DMS53 treated with DMSO at 0.1 percent for 48 hours (cell line): ENCODE results near the gene PROCA1.
A peak's percentile ranks its signal among the peaks of the same experiment; 100 is the strongest.
"Not testable (repeated sequence)": the region's sequence is repeated elsewhere in the genome, so short reads cannot be mapped to it uniquely, and the experiment has no call there.

ENCODE experiments used
- DNase-seq: peaks from one replicate; lab custom pipeline; 2025; ENCODE audit not compliant: unreplicated experiment; lab: John Stamatoyannopoulos, UW

Gene PROCA1

DNA sequence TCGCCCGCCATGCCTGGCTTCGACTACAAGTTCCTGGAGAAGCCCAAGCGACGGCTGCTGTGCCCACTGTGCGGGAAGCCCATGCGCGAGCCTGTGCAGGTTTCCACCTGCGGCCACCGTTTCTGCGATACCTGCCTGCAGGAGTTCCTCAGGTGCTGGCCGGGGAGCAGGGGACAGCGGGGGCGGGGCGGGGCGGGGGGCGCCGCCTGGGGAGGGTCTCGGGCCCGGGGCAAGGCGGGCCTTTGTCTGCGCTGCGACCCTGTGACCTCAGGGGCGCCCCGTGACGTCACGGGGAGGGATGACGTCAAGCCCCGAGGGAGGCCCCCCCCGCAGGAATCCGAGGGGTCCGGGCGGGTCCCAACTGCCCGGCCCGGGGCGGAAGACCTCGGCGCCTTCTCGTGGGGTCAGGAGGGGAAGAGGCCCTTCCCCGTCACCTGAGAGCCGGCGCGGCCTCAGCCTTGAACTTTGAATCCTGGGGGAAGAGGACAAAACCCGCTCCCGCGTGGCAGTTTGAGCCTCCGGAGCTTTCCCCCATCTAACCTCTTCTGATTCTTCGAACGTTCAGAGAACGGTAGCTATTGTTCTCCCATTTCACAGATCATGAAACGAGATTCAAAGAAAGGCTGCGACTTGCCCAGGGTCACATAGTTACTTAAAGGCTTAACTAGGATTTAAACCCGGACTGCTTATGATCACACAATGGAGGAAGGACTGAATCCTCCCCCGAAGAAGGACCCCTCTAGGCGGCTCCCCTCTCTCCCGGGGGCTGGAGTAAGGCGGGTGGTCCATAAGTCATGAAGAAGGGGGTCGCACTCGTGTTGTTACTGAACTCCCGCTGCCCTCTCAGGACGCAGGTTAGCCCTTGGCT lies 32.6 kb upstream of the PROCA1 start:
- no peak for DNase-seq

DNA sequence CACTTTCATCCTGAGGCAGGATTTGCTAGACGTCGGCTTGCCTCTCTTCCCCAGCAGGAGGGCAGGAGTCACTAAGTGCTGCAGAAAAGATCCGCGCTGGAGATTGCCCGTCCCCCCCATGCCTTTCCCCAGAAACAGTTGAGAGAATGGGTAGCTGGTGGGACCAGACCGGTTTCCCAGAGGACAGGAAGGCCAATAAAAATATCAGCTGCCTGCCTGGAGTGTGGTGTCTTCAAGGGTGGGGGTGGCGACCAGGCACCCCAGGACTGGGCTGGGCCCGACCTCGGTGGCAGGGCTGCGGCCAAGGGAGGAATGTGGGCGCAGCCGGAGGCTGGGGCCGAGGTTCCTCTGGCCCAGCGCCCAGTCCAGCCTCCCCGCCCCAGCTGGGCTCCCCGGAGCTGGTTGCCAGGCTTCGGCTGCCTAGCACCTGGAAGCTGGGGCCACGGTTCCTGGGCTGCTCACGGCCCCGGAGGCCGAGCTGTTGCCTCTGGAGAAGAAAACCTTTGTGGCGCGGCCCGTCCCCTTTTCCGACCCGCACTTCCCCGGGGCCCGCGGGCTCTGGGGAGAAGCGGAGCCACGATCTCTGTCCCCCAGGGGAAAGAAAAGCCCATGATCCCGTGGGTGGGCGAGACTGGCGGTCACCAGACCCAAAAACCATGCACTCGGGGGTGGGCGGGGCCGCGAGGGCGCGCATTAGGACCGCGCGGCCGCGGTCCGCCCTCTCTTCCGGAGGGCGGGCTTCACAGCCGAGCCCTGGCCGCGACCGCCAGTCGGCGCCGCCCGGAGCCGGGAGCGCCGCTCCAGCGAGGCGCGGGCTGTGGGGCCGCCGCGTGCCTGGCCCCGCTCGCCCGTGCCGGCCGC lies 31.8 kb upstream of the PROCA1 start, which contains the start of gene TRAF4:
Gene TRAF4 (plus strand): TSS at position 769 of the 861 bp plus-strand sequence. CDS start 102 bp downstream, outside the sequence.
- DNase-seq = peak; percentile 61

DNA sequence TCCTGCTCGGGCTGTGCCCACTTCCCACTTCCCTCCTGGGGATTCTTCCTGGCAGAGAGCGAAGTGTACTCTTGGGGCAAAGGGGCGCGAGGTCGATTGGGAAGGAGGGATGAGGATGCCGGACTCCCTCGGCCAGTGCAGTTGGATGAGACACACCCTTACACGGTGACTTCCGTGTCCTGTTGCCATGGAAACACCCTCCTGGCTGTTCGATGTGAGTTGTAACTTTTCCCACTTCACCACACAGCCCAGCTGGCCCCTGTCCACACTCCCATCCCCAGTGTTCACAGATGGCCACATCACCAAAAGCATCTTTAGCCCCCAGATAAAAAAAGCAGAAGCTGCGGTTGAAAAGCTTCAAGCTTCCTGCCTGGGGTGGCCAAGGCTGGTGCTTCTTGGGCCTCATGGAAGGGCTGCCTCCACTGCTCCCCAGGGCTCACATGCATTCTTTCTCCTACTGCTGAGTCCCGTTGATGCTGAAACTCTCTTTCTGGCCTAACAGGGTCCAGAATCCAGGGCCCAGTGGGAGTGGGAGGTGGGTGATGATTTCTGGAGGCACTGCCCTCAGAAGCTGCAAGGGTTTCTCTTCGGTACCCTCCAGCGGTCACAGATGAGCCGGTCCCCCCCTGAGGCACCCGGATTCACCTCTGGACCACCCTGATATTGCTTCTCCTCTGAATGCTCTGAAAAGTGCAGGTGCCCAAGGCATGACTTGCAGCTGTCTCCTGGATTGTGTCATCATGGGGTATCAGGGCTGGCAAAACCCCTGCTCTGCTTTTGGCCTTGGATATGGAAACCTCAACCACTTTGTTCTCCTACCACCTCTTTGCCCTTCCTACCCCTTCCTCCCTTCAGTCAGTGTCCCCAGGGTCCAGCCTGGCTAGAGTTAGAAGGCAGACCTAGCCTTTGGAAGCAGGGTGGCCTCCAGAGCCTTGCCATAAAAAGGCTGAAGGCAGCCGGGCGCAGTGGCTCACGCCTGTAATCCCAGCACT lies 30.0 kb upstream of the PROCA1 start:
- no peak for DNase-seq

DNA sequence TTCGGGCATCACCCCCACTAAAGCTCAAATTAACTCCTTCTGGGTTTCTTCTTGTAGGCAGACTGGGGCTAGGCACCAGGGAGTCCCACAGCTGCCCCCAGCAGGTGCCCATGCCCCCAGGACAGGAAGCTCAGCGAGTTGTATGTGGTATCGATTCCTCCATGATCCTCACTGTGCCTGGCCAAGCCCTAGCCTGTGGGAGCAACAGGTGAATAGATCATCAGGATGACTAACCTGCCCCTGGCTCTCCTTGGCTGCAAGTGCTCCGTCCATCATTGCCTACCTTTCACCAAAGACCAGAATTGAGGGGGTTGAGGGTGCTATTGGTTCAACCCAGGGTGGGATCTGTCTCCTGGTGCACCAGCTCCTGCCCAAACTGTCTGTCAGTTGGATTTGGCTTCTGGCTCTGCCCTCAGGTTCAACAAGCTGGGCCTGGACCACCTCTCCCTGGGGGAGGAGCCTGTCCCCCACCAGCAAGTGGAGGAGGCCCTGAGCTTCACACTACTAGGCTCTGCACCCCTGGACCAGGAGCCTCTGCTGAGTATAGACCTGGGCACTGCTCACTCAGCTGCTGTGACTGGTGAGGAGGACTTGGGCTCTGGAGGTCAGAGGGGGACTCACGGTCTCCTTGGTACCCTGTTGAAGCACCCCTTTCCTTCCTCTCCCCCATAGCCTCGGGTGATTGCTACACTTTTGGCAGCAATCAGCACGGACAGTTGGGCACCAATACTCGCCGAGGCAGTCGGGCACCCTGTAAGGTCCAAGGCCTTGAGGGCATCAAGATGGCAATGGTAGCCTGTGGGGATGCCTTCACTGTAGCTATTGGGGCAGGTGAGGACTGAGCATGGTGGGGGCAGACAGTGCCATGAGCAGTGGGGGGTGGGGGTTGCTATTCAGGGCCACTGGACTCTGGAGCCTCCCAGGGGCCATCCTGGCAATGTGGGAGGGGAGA lies 29.0 kb upstream of the PROCA1 start:
- no peak for DNase-seq

DNA sequence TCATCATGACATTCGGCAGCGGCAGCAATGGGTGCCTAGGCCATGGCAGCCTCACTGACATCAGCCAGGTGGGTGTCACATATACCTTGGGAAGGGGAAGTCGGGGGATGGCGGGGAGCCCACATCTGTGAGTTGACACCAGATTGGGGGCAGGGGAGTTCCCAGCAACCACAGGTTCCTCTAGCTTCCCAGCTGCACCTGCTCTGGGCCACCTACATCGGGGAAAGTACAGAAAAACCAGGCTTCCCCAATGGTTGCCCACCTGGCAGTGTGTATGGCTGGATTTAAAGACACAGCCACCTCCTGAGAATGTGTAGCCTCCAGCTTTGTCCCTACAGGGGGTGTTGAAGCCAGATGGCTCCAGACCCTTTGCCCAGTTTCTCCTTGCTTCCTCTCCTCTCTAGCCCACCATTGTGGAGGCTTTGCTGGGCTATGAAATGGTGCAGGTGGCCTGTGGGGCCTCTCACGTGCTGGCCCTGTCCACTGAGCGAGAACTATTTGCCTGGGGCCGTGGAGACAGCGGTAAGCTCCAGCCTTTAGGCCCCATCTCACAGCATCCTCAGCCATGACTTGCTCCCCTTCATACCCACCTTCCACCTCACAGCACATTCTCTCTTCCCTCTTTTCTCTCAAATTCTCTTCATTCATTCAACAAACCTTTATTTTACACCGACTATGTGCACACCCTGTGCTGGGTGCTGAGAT lies 27.1 kb upstream of the PROCA1 start:
- DNase-seq = no peak

DNA sequence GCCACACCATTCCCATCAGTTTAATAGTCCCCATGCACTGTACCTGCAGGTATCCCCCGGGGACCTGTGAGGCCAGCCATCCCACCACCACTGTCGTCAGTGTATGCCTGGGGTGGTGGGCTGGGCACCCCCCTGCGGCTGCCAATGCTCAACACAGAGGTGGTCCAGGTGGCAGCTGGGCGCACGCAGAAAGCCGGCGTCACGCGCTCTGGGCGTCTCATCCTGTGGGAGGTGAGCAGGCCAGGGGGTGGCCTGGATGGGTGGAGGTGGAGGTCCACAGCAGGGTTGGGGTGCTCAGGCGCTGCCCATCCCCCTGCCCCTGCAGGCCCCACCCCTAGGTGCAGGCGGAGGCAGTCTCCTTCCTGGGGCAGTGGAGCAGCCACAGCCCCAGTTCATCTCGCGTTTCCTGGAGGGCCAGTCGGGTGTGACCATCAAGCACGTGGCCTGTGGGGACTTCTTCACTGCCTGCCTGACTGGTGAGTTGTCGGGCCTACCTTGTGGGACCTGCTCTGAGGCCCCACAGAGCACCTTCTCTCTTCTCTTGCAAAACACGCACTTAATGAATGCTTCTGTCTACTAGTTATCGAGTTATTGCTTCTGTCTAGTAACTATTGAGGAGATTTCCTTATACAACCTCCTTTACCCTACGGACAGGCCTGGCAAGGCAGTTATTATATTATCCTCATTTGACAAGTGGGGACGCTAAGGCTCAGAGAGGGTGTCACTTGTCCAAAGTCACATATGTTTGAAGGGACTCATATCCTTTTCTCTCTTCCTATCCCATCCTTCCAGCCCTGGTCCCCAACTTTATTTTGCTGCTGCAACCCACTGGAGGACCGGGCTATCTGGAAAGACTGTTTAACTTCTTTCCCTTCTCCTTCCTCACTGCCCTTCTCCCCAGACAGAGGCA lies 26.3 kb upstream of the PROCA1 start:
- DNase-seq = no peak

DNA sequence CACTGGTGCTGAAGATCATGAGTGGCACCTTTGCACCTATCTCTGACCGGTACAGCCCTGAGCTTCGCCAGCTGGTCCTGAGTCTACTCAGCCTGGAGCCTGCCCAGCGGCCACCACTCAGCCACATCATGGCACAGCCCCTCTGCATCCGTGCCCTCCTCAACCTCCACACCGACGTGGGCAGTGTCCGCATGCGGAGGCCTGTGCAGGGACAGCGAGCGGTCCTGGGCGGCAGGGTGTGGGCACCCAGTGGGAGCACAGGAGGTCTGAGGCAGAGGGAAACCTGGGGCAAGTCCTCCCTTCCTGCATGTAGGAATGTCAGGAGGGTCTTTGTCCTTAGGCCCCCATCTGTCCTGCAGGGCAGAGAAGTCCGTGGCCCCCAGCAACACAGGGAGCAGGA lies 25.6 kb upstream of the PROCA1 start:
- no peak for DNase-seq

DNA sequence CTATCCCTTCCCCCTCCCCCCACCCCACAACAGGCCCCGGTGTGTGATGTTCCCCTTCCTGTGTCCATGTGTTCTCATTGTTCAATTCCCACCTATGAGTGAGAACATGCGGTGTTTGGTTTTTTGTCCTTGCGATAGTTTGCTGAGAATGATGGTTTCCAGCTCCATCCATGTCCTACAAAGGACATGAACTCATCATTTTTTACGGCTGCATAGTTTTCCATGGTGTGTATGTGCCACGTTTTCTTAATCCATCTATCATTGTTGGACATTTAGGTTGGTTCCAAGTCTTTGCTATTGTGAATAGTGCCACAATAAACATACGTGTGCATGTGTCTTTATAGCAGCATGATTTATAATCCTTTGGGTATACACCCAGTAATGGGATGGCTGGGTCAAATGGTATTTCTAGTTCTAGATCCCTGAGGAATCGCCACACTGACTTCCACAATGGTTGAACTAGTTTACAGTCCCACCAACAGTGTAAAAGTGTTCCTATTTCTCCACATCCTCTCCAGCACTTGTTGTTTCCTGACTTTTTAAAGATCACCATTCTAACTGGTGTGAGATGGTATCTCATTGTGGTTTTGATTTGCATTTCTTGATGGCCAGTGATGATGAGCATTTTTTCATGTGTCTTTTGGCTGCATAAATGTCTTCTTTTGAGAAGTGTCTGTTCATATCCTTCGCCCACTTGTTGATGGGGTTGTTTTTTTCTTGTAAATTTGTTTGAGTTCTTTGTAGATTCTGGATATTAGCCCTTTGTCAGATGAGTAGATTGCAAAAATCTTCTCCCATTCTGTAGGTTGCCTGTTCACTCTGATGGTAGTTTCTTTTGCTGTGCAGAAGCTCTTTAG lies 24.5 kb upstream of the PROCA1 start:
- DNase-seq = not testable (repeated sequence)

DNA sequence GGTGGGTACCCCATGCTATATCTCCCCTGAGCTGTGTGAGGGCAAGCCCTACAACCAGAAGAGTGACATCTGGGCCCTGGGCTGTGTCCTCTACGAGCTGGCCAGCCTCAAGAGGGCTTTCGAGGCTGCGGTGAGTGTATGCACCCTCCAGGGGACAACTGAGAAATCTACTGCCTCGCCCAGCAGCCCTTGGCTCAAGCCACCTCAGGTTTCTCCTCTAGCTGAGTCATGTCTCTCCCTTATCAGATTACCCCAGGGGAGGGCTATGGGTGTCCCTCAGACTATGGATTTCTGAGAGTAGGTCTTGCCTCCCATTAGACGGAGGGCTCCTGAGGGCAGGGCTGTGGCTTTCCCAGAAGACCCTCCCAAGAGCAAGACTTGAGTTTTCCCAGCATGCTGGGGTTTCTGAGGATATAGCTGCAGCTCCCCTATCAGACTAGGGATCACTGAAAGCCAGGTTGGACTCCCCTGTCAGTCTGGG lies 23.6 kb upstream of the PROCA1 start:
- DNase-seq = no peak

DNA sequence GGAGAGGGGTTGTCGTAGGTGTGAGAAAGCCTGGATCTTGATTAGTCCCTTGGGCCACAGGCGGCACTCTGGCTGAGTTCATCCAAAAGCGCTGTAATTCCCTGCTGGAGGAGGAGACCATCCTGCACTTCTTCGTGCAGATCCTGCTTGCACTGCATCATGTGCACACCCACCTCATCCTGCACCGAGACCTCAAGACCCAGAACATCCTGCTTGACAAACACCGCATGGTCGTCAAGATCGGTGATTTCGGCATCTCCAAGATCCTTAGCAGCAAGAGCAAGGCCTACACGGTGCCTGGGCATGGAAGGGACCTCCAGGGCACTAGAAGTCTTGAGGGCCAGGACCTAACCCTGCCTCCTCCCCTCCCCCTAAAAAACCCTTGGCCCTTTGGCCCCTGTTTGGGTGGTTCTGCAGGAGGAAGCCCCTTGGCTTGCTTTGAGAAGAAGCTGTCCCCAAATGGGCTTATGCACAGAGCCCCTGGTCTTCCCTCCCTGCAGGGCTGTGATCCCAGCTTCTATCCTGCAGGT lies 23.1 kb upstream of the PROCA1 start:
- no peak for DNase-seq

DNA sequence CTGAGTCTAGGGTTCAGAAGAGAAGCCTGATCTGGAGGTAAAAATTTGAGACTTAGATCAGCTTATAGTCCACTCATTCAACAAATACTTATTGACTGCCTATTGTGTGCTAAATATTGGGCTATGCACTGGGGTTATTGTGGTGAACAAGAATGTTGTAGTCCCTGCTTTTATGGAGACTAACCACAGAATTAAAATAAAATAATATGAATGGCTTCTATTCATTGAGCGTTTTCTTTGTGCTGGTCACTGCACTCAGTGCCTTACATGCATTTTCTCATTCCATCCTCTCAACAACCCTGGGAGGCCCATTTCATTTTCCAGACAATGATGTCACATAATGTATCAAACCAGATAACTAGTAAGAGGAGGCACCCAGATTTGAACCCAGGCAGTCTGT lies 21.7 kb upstream of the PROCA1 start:
- DNase-seq = no peak

DNA sequence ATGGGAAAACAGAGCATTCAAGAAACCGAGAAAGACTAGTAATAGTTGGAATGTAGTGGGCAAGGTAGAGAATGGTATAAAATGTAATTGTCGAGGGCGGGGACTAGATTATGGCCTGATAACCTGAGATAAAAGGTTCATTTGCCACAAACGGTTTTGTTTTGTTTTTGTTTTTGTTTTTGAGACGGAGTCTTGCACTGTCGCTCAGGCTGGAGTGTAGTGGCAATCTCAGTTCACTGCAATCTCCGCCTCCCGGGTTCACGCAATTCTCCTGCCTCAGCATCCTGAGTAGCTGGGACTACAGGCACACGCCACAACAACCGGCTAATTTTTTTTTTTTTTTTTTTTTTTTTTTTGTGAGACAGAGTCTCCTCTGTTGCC lies 18.3 kb upstream of the PROCA1 start:
- no peak for DNase-seq

DNA sequence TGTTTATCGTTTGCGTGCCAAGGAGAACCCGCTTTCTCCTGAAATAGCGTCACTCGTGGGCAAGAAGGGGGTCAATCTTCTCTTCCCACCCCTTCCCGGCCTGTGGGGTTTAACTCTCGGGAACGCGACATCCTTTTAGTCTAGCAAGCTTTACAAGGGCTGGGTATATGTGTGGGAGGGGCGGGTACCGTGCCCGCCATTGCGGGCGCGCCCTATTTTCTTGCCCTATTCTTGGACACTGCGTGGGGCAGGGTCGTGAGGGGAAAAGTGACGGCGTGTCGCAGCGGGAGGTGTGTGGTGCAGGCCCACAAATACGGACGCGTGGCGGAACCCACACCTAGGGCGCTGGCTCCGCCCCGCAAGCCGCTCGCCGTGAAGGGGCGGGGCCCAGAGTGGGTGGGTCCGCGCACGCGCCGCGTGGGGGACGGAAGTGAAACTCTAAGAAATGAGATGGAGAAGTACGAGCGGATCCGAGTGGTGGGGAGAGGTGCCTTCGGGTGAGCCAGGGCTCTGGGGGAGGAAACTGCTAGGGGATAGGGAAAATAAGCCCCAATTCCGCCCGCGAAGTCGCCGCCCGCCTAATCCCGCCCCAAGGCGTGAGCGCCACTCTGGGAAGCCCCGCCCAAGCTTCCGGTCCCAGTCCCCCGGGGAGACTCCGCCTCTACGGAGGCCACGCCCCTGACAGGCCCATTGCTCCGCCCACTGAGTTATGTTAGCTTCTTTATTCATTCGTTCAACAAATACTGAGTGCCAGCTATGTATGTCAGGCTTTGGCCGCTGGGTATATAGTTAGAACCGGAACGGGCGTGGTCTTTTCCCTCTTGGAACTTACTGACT lies 16.9 kb upstream of the PROCA1 start, which contains the start of gene NEK8:
Gene NEK8 (plus strand): TSS at position 425 of the 837 bp plus-strand sequence. CDS start 26 bp downstream, at position 451.
- DNase-seq = peak; percentile 79

DNA sequence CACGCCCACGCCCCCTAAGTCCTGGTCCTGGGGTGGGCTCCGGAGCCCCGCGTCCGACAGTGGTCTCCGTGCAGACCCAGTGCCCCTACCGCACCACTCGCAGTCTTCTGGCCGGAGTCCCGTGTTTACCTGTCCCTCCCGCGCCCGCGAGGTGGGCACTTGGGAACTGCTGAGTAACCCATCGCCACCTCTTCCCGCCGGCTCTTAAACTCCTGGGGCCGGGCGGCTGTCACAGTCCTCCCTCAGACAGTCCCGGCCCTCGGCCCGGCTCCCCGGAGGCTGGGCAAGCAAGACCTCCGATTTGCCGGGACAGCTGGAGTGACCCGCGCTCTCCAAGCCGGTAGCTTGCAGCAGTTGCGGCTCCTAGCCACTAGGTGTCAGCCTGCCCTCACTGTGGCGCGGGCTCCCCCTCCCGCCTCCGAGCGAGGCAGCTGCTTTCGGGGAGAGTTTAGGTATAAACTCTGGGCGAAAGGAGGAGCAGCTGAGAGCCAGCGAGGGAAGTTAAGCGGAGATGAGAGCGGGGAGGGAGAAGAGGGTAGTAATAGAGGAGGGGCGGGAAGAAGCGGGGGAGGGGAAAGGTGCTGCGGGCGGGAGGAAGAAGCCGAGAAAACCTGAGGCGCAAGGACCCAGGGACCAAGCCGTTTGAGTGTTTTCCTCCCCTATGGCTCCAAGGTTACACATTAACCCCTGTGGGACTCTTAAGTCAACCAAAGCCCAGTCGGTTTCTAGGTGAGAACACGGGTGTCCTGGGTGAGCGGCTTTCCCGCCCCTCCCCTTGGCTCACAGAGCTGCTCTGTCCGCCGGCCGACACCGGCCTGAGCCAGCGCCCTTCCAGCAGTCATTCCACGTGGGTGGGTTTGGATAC lies 15.2 kb upstream of the PROCA1 start:
- DNase-seq = peak; percentile 92

DNA sequence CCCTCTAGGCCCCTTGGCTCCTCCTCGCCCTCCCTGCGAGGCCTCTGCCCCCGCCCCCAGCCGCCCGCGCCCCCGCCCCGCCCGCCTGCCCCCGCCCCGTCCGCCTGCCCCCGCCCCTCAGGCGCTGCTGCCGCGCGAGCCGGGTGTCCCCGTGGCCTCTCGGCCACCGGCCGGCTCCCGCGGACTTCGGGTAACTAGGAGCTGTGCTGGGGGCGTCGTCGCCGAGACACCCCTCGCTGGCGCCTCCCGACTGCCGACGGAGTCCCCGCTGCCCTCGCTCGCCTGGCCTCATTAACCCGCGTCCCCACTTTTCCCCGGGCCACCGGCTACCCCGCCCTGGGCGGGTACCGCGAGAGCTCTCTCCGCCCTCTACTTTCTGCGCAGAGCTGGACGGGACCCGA lies 14.5 kb upstream of the PROCA1 start, which contains the start of gene TLCD1:
Gene TLCD1 (minus strand): TSS at position 8 of the 401 bp plus-strand sequence. CDS start 136 bp downstream, outside the sequence.
- DNase-seq = no peak
